Activated CD8-positive, alpha-beta memory T cell treated with anti-CD3 and anti-CD28 coated beads, Interleukin-2, amount 50 U/mL, for 48 hours (primary cell): ENCODE measurements around the gene TIGD1.

Source experiments
- DNase-seq: peaks from one replicate; pipeline ENCODE4 v3.0.0-alpha.2; 2020

TIGD1 gene

GRCh38 chr2:232569541-232569940 is 19.2 kb upstream of the TIGD1 start:
- DNase-seq, result no peak

GRCh38 chr2:232568161-232568560 is 17.8 kb upstream of the TIGD1 start:
- DNase-seq, result no peak

GRCh38 chr2:232567721-232568120 is 17.4 kb upstream of the TIGD1 start:
- DNase-seq, result no peak

GRCh38 chr2:232563580-232563979 is 13.2 kb upstream of the TIGD1 start:
- DNase-seq, result no peak

GRCh38 chr2:232562515-232563151 is 12.3 kb upstream of the TIGD1 start:
- DNase-seq, result no peak

GRCh38 chr2:232556426-232556825 is 6.1 kb upstream of the TIGD1 start:
- no peak for DNase-seq

GRCh38 chr2:232551776-232552175 is 1.4 kb upstream of the TIGD1 start:
- DNase-seq, result no peak

GRCh38 chr2:232551250-232551638 is 887 bp upstream of the TIGD1 start:
- no peak for DNase-seq

- no peak for DNase-seq
Observed at GRCh38 chr2:232549655-232550353, 553 bp downstream of the TIGD1 start.

- no peak for DNase-seq
Observed at GRCh38 chr2:232547991-232548390, 2.4 kb downstream of the TIGD1 start.

- DNase-seq, result no peak
Observed at GRCh38 chr2:232545511-232546375, 4.6 kb downstream of the TIGD1 start.

- DNase-seq, result no peak
Observed at GRCh38 chr2:232544674-232545073, 5.7 kb downstream of the TIGD1 start.

- no peak for DNase-seq
Observed at GRCh38 chr2:232543928-232544631, 6.3 kb downstream of the TIGD1 start.

GRCh38 chr2:232543491-232543890 is 6.9 kb downstream of the TIGD1 start:
- DNase-seq, result no peak

- DNase-seq, result no peak
Observed at GRCh38 chr2:232542715-232543467, 7.5 kb downstream of the TIGD1 start.

- DNase-seq, result no peak
Observed at GRCh38 chr2:232541961-232542714, 8.2 kb downstream of the TIGD1 start.

GRCh38 chr2:232541195-232541960 is 9.0 kb downstream of the TIGD1 start:
- DNase-seq, result no peak

- no peak for DNase-seq
Observed at GRCh38 chr2:232540441-232541041, 9.8 kb downstream of the TIGD1 start.

GRCh38 chr2:232539298-232540231 is 10.8 kb downstream of the TIGD1 start, which contains the start of gene CHRNG:
TSS of gene CHRNG (plus strand) at chr2:232539692. CDS start at chr2:232539748, 56 bp downstream.
- no peak for DNase-seq
